ENCODE results near the gene PTPN18.

DNA sequence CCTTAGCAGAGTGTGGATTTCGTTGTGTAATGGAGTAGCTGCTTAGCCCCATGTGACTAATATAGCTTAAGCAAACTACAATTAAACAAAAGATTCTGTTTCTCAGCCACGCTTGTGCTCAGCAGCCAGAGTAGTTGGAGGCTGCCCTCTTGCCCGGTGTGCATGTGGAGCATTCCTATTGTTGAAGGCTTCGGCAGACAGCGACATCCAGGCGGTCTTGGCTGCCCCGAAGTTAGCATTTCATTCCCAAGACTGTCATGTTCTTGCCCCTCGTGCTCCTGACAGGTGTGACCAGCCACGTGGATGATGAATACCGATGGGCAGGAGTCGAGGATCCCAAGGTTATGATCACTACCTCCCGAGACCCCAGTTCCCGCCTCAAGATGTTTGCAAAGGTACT, 10.8 kb upstream of the PTPN18 start:
- TF ChIP-seq POLR2AphosphoS5 (IDR thresholded peaks at IDR 0.05; ENCODE audit: low read depth, low read length) (no peak), TAF1 (IDR thresholded peaks at IDR 0.05; ENCODE audit: borderline replicate concordance, insufficient read depth, low read length) (no peak)
- TF ChIP-seq, protein P1, sequence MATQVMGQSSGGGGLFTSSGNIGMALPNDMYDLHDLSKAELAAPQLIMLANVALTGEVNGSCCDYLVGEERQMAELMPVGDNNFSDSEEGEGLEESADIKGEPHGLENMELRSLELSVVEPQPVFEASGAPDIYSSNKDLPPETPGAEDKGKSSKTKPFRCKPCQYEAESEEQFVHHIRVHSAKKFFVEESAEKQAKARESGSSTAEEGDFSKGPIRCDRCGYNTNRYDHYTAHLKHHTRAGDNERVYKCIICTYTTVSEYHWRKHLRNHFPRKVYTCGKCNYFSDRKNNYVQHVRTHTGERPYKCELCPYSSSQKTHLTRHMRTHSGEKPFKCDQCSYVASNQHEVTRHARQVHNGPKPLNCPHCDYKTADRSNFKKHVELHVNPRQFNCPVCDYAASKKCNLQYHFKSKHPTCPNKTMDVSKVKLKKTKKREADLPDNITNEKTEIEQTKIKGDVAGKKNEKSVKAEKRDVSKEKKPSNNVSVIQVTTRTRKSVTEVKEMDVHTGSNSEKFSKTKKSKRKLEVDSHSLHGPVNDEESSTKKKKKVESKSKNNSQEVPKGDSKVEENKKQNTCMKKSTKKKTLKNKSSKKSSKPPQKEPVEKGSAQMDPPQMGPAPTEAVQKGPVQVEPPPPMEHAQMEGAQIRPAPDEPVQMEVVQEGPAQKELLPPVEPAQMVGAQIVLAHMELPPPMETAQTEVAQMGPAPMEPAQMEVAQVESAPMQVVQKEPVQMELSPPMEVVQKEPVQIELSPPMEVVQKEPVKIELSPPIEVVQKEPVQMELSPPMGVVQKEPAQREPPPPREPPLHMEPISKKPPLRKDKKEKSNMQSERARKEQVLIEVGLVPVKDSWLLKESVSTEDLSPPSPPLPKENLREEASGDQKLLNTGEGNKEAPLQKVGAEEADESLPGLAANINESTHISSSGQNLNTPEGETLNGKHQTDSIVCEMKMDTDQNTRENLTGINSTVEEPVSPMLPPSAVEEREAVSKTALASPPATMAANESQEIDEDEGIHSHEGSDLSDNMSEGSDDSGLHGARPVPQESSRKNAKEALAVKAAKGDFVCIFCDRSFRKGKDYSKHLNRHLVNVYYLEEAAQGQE (IDR thresholded peaks at IDR 0.05; ENCODE audit: insufficient read depth in 1 of 2, low read depth in 2 of 2, low read length in 2 of 2), result no peak

Measured in PFSK-1 (cell line).